HEK293T (cell line): ENCODE measurements around the gene BDH1.

Source experiments
- CTCF ChIA-PET: fragments of 350-600 bp; formaldehyde crosslinking; extraction: SDS; loops from one replicate; lab custom pipeline; 2021; ENCODE audit warnings: antibody characterized with exemption, inconsistent platforms; lab: Yijun Ruan, JAX
- POLR2A ChIA-PET: fragments of 350-600 bp; formaldehyde crosslinking; extraction: SDS; loops from one replicate; lab custom pipeline; 2020; ENCODE audit warnings: antibody characterized with exemption, inconsistent platforms; lab: Yijun Ruan, JAX
- DNase-seq: peaks from one replicate; pipeline ENCODE4 v3.0.0; 2012; ENCODE audit warnings: mixed read lengths; ENCODE audit errors: extremely low spot score
- ARNT ChIP-seq: fragments of 450-650 bp; IDR thresholded peaks from 2 replicates; pipeline ENCODE4 v1.6.1; 2017; ENCODE audit warnings: mild to moderate bottlenecking
- BHLHE40 ChIP-seq: fragments of 450-650 bp; IDR thresholded peaks from 2 replicates; pipeline ENCODE4 v1.6.1; 2016; ENCODE audit warnings: mild to moderate bottlenecking, moderate library complexity, borderline replicate concordance
- CTBP1 ChIP-seq: fragments of 450-650 bp; IDR thresholded peaks from 2 replicates; pipeline ENCODE4 v1.6.1; 2016; ENCODE audit warnings: borderline replicate concordance
- ELF4 ChIP-seq: fragments of 450-650 bp; IDR thresholded peaks from 2 replicates; pipeline ENCODE4 v1.6.1; 2017; ENCODE audit warnings: antibody characterized with exemption
- FOXA1 ChIP-seq: fragments of 450-650 bp; IDR thresholded peaks from 2 replicates; pipeline ENCODE4 v1.6.1; 2016; ENCODE audit warnings: mild to moderate bottlenecking
- FOXK2 ChIP-seq: fragments of 450-650 bp; IDR thresholded peaks from 2 replicates; pipeline ENCODE4 v1.6.1; 2016; ENCODE audit warnings: mild to moderate bottlenecking
- FOXM1 ChIP-seq: fragments of 450-650 bp; IDR thresholded peaks from 2 replicates; pipeline ENCODE4 v1.6.1; 2017; ENCODE audit warnings: mild to moderate bottlenecking, borderline replicate concordance
- HDGF ChIP-seq: fragments of 450-650 bp; IDR thresholded peaks from 2 replicates; pipeline ENCODE4 v1.6.1; 2017; ENCODE audit warnings: antibody characterized with exemption, borderline replicate concordance
- L3MBTL2 ChIP-seq: fragments of 450-650 bp; conservative IDR thresholded peaks from 2 replicates; pipeline ENCODE4 v1.6.1; 2016; ENCODE audit warnings: mild to moderate bottlenecking
- LEF1 ChIP-seq: fragments of 450-650 bp; IDR thresholded peaks from 2 replicates; pipeline ENCODE4 v1.6.1; 2017; ENCODE audit warnings: mild to moderate bottlenecking, borderline replicate concordance
- NFRKB ChIP-seq: fragments of 450-650 bp; IDR thresholded peaks from 2 replicates; pipeline ENCODE4 v1.6.1; 2016; ENCODE audit warnings: mild to moderate bottlenecking, moderate library complexity
- SP1 ChIP-seq: fragments of 450-650 bp; IDR thresholded peaks from 2 replicates; pipeline ENCODE4 v1.6.1; 2017
- SUZ12 ChIP-seq: fragments of 450-650 bp; IDR thresholded peaks from 2 replicates; pipeline ENCODE4 v1.6.1; 2016; ENCODE audit warnings: mild to moderate bottlenecking
- TARDBP ChIP-seq: fragments of 450-650 bp; IDR thresholded peaks from 2 replicates; pipeline ENCODE4 v1.6.1; 2016
- ZNF384 ChIP-seq: fragments of 450-650 bp; IDR thresholded peaks from 2 replicates; pipeline ENCODE4 v1.6.1; 2016
- TF ChIP-seq, protein P1 (sequence below): fragments of 450-650 bp; IDR thresholded peaks from 2 replicates; pipeline ENCODE4 v1.6.1; 2016

BDH1 gene

DNA sequence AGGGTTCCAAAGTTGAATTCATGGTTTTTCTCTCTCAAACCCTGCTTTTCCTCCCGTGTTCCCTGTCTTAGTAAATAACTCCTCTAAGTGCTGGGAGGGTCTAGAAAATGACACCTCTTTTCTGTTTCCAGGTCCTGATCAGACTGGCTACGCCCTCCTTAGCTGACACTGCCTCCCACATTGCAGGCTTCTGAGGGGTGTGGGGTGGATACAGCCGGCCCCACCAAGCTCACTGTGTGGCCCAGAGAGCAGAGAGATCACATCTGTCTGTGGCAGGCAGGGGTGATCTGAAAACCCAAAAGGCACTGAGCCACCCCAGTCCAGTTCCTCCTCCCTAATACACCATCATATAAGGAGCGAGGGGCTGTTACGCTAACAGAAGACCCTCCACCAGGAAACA, 62.7 kb downstream of the BDH1 start:
- ChIA-PET CTCF (no interaction called here), POLR2A (no interaction called here)
- DNase-seq, result no peak
- TF ChIP-seq FOXM1 (no peak), ZNF384 (no peak), CTBP1 (no peak), L3MBTL2 (no peak), ELF4 (no peak), HDGF (no peak), SUZ12 (no peak), ARNT (no peak), LEF1 (no peak), FOXA1 (no peak)
- TF ChIP-seq, protein P1, sequence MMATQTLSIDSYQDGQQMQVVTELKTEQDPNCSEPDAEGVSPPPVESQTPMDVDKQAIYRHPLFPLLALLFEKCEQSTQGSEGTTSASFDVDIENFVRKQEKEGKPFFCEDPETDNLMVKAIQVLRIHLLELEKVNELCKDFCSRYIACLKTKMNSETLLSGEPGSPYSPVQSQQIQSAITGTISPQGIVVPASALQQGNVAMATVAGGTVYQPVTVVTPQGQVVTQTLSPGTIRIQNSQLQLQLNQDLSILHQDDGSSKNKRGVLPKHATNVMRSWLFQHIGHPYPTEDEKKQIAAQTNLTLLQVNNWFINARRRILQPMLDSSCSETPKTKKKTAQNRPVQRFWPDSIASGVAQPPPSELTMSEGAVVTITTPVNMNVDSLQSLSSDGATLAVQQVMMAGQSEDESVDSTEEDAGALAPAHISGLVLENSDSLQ, result no peak

DNA sequence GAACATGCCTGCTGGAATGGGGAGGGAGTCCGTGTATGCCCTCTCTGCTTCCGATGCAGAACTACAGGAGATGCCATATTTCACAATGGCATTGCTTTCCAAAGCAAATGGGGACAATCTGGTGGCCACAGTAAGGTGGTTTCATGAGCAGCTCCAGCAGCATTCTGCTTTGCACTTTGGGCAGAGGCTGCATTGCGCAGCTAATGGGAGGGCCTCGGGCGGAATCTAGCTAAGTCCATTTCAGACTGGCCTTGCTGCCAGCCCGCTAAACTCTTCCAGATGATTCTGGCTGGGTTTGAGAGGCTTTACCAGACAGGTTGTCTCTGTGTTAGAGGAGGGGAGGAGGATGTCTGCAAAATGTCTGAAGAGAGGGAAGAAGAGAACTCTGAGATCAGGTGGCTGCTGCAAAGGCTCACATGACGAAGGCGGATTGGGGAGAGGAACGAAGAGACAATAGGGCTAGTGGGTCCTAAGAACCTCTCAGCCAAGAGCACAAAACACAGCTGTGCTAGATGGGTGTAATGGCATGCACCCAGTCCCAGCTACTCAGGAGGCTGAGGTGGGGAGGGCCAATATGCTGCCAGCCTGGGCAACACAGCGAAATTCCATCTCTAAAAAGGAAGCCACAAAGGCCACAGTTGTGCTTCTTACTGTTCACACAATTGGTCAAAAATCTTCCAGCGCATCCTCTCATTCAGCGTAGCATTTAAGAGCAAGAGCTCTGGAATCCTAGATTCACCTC, 63.7 kb downstream of the BDH1 start:
- TF ChIP-seq HDGF (no peak), LEF1 (no peak), NFRKB (no peak), ELF4 (no peak), ARNT (no peak), BHLHE40 (no peak), CTBP1 (no peak), SUZ12 (no peak), L3MBTL2 (no peak), FOXM1 (no peak)
- ChIA-PET POLR2A (no interaction called here), CTCF (no interaction called here)
- no peak for DNase-seq

DNA sequence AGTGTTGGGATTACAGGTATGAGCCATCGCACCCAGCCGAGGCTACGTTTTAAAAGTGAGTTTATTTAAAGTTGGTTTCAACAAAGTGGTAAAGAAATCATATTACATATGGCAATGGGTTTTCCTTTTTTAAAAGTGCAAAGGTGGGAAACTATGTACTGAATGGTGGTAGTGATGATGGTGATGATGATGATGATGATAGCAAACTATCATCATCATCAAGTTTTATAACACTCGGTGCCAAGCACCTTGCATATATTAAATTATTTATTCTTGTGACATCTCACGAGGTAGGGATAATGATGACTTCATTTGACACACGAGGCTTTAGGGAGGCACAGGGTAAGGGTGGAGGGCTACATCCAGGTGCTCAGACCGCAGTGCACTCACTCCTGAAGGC, 64.3 kb downstream of the BDH1 start:
- ChIA-PET CTCF (no interaction called here), POLR2A (no interaction called here)
- no peak for DNase-seq
- TF ChIP-seq FOXA1, result no peak
- no peak for TF ChIP-seq TARDBP
- TF ChIP-seq LEF1, result no peak
- no peak for TF ChIP-seq ARNT

DNA sequence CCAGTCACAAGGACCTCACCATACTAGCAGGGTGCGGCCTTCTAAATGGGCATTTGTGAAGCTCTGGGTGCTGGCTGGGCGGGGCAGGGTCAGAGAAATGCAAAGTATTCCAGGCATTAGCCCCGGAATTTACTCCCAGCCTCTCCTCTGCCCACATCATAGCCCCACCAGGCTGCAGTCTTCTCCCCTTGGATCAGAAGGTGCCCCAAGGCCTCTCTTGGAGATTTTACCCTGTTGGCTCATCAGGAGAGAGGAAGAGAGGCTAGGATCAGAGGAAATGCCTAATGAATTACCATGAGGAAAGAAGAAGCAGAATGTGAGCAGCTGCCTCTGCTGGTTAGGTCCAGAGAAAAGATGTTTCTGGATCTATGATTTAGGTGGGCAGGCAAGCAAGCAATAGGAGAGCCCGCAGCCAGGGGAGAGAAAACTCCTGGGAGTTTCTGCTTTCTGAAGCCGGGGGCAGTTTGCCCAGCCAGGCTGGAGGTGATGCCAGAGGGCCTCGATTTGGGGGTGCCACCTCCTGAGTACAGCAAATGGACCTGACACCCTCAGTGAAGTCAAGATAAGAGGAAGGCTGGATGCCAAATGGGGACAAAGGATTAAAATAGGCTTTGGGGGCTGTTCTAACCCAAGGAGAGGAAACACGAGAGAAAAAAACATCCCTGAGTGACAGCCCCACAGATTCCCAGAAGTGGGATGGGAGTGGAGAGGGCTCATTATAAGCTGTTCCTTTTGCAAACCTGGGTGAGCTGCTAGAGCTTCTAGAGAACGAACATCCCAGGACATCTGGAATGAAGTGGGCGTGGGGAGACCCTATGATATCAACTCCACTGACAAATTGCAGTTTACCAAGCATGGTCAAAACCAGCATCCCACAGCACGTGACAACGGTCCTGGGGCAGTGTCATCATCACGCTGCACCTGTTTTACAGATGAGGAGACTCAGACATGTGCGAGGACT, 65.4 kb downstream of the BDH1 start:
- TF ChIP-seq HDGF (no peak), LEF1 (no peak), SP1 (no peak), FOXA1 (no peak), ELF4 (no peak)
- no peak for DNase-seq
- CTCF ChIA-PET, result interaction anchor here (0.7 kb wide), 1 partner anchor 553 kb away, joined by 3 read pairs; no protein-coding TSS in a partner anchor
- POLR2A ChIA-PET, result no interaction called here

DNA sequence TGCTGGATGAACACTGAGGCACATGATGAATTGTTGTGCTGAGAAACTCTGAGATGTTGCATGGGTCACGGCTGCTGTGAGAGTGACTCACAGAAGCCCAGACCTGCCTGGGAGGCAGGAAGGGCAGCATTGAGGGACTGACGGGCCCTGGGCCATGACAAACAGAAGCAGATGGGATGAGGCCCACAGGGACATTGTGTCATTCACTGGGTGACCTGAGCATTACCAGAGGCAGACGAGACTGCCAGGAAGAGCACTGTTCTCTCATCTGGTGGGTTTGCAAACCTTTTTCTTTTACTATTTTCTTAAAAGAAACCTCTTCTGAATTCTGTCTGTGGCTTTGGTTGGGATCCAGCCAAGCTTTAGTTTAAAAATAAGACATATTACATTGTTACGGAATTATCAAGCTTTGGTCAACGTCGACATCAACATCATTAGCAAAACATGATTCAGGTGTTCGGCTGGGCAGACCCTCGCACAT, 67.8 kb downstream of the BDH1 start:
- CTCF ChIA-PET, result no interaction called here
- TF ChIP-seq SP1, result no peak
- TF ChIP-seq FOXA1, result no peak
- TF ChIP-seq CTBP1, result no peak
- no peak for TF ChIP-seq ARNT
- no peak for TF ChIP-seq NFRKB
- no peak for TF ChIP-seq L3MBTL2
- TF ChIP-seq FOXM1, result no peak
- TF ChIP-seq HDGF, result no peak
- no peak for TF ChIP-seq LEF1
- no peak for TF ChIP-seq BHLHE40
- TF ChIP-seq FOXK2, result no peak
- TF ChIP-seq SUZ12, result no peak
- TF ChIP-seq, protein P1, result no peak
- TF ChIP-seq ZNF384, result no peak
- no peak for TF ChIP-seq ELF4
- no peak for TF ChIP-seq TARDBP
- no peak for DNase-seq

DNA sequence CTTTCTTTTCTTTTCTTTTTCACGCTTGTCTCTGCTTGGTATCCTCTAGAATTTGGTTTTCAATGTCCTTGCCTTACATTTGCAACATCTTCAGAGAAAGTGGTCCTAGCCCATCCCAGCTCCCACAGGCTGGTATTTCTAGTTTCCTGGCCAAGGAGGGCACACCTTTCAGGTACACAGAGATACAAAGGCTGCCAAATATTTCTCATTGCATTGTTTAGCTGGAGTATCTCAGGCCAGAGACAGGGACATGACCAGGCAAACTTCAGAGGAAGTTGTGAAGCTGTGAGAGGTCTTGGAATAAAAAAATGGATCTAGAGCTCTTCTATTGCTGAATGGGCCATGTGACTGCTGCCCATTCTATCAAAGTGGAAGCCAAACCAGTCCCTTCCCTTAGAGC, 68.9 kb downstream of the BDH1 start:
- DNase-seq, result no peak
- ChIA-PET CTCF (no interaction called here), POLR2A (no interaction called here)
- no peak for TF ChIP-seq NFRKB
- TF ChIP-seq ELF4, result no peak
- no peak for TF ChIP-seq CTBP1
- TF ChIP-seq FOXA1, result no peak
- no peak for TF ChIP-seq TARDBP
- TF ChIP-seq LEF1, result no peak
- TF ChIP-seq FOXM1, result no peak
- no peak for TF ChIP-seq HDGF
- TF ChIP-seq ZNF384, result no peak
- TF ChIP-seq, protein P1, result no peak
- TF ChIP-seq SP1, result no peak
- no peak for TF ChIP-seq BHLHE40
- no peak for TF ChIP-seq FOXK2
- TF ChIP-seq SUZ12, result no peak
- no peak for TF ChIP-seq L3MBTL2

More for the DNA sequence above, 67.8 kb downstream of the BDH1 start:
- POLR2A ChIA-PET, result no interaction called here
